ENCODE measurements around the gene APOC1. TPM values are rescaled to one million over a fixed set of nuclear protein-coding genes. Genes with fewer than 3 reads are reported as not detected.

The APOC1 gene
- total RNA-seq, 1 experiment from 2014 or later, result 250 TPM

DNA sequence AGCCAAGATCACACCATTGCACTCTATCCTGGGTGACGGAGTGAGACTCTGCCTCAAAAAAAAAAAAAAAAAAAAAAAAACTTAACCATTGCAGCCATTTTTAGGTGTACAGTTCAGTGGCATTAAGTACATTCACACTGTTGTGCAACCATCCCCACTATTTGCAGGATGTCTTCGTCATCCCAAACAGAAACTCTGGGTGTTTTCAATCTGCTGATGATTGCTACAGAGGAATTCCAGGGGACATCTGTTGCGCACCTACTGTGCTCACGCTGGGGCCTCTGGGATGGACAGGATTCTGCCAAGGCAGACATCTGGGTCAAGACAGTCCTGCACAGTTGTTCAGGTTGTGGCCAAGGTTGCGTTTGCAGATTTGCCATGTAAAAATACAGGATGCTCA is 25.3 kb downstream of the APOC1 start:
- no peaks in the 10 kb centered on the region for H3K9me3 ChIP-seq
- H3K9me3 Mint-ChIP-seq (ENCODE audit: unreplicated experiment), result no peaks in the 10 kb centered on the region
- H3K4me1 Mint-ChIP-seq (ENCODE audit: low read depth, unreplicated experiment), result peaks cover 8% of the 10 kb centered on the region
- intact Hi-C loops (cut with micrococcal nuclease; ENCODE audit: unreplicated experiment), result no loop called here
- no peak for DNase-seq
- no peaks in the 10 kb centered on the region for H3K27me3 ChIP-seq (replicated peaks; ENCODE audit: control insufficient read depth, insufficient read depth, low read length)
- H3K27ac Mint-ChIP-seq (ENCODE audit: unreplicated experiment), result no peak overlapping the region
- peaks cover 4% of the 10 kb centered on the region for H3K36me3 Mint-ChIP-seq (ENCODE audit: insufficient read depth, unreplicated experiment)
- no peaks in the 10 kb centered on the region for H3K36me3 ChIP-seq (ENCODE audit: control insufficient read depth, insufficient read depth, low read length)
- CTCF ChIA-PET, result no interaction called here
- POLR2A ChIA-PET, result interaction anchor here (0.7 kb wide), 1 partner anchor 532 kb away, joined by 10 read pairs; no protein-coding TSS in a partner anchor
- BruUV-seq (replicated peaks), result no TSS peak
- H3K4me1 ChIP-seq, result peaks cover 7% of the 10 kb centered on the region; the same call in 1 of the 2 replicates
- H3K4me3 ChIP-seq (ENCODE audit: low read depth, low read length), result no peak overlapping the region
- no peak for TF ChIP-seq CTCF (IDR thresholded peaks at IDR 0.05; ENCODE audit: insufficient read depth in 1 of 2, low read depth in 1 of 2, low read length in 1 of 2, severe bottlenecking in 1 of 2, unreplicated experiment in 1 of 2)
- H3K4me3 Mint-ChIP-seq (ENCODE audit: unreplicated experiment), result no peak overlapping the region
- H3K27me3 Mint-ChIP-seq (ENCODE audit: insufficient read depth, unreplicated experiment), result no peaks in the 10 kb centered on the region

DNA sequence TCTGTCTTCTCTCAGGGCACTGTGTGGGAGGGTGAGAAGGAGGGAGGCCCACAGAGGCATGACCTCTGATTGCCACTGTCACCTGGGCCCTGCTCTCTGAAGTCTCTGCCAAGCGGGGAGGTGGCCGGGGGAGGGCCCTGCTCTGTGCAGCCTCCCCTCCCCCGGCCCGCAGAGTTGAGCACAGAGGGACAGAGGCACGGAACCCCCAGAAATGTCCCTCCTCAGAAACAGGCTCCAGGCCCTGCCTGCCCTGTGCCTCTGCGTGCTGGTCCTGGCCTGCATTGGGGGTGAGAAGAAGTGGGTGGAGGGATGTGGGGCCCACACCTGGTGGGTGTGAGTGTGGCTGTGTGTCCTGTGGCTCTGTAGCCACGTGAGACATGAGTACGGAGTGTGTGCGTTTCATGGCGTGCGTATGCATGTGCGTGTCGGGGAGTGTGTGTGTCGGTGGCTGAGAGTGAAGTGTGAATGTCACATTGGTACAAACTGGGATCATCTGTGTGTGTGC is 27.7 kb downstream of the APOC1 start, which contains the start of gene APOC4:
TSS of gene APOC4 (plus strand) at position 171 of the 505 bp plus-strand sequence. CDS start at position 212, 41 bp downstream.
- POLR2A ChIA-PET, result no interaction called here

GRCh38 chr19:44943801-44944249 is 29.4 kb downstream of the APOC1 start:
- POLR2A ChIA-PET, result no interaction called here

More for the DNA sequence above, 27.7 kb downstream of the APOC1 start, which contains the start of gene APOC4:
- Histone ChIP-seq H3K4me3 (ENCODE audit: low read depth, low read length) (no peak within 1 kb of the TSS), H3K27me3 (replicated peaks; ENCODE audit: control insufficient read depth, insufficient read depth, low read length) (no peaks in the 10 kb centered on the region), H3K36me3 (ENCODE audit: control insufficient read depth, insufficient read depth, low read length) (no peaks in the 10 kb centered on the region), H3K4me1 (no peaks in the 10 kb centered on the region), H3K9me3 (no peaks in the 10 kb centered on the region)
- H3K27me3 Mint-ChIP-seq (ENCODE audit: insufficient read depth, unreplicated experiment), result no peaks in the 10 kb centered on the region
- H3K36me3 Mint-ChIP-seq (ENCODE audit: insufficient read depth, unreplicated experiment), result no peaks in the 10 kb centered on the region
- no peak for DNase-seq
- no peaks in the 10 kb centered on the region for H3K9me3 Mint-ChIP-seq (ENCODE audit: unreplicated experiment)
- CTCF ChIA-PET, result interaction anchor here (0.7 kb wide), 1 partner anchor 68 kb away, joined by 5 read pairs; no protein-coding TSS in a partner anchor
- no peaks in the 10 kb centered on the region for H3K4me1 Mint-ChIP-seq (ENCODE audit: low read depth, unreplicated experiment)
- H3K4me3 Mint-ChIP-seq (ENCODE audit: unreplicated experiment), result no peak within 1 kb of the TSS
- intact Hi-C loops (cut with micrococcal nuclease; ENCODE audit: unreplicated experiment), result no loop called here
- no peak for TF ChIP-seq CTCF (IDR thresholded peaks at IDR 0.05; ENCODE audit: insufficient read depth in 1 of 2, low read depth in 1 of 2, low read length in 1 of 2, severe bottlenecking in 1 of 2, unreplicated experiment in 1 of 2)
- no TSS peak for BruUV-seq (replicated peaks)
- no peak within 1 kb of the TSS for H3K27ac Mint-ChIP-seq (ENCODE audit: unreplicated experiment)

More at GRCh38 chr19:44943801-44944249, 29.4 kb downstream of the APOC1 start:
- Histone ChIP-seq H3K36me3 (ENCODE audit: control insufficient read depth, insufficient read depth, low read length) (no peaks in the 10 kb centered on the region), H3K4me3 (ENCODE audit: low read depth, low read length) (no peak overlapping the region), H3K4me1 (no peaks in the 10 kb centered on the region), H3K9me3 (no peaks in the 10 kb centered on the region), H3K27me3 (replicated peaks; ENCODE audit: control insufficient read depth, insufficient read depth, low read length) (no peaks in the 10 kb centered on the region)
- intact Hi-C loops (cut with micrococcal nuclease; ENCODE audit: unreplicated experiment), result no loop called here
- no peak for TF ChIP-seq CTCF (IDR thresholded peaks at IDR 0.05; ENCODE audit: insufficient read depth in 1 of 2, low read depth in 1 of 2, low read length in 1 of 2, severe bottlenecking in 1 of 2, unreplicated experiment in 1 of 2)
- H3K36me3 Mint-ChIP-seq (ENCODE audit: insufficient read depth, unreplicated experiment), result peaks cover 5% of the 10 kb centered on the region
- H3K27ac Mint-ChIP-seq (ENCODE audit: unreplicated experiment), result no peak overlapping the region
- CTCF ChIA-PET, result no interaction called here
- H3K9me3 Mint-ChIP-seq (ENCODE audit: unreplicated experiment), result no peaks in the 10 kb centered on the region
- no peak overlapping the region for H3K4me3 Mint-ChIP-seq (ENCODE audit: unreplicated experiment)
- H3K4me1 Mint-ChIP-seq (ENCODE audit: low read depth, unreplicated experiment), result no peaks in the 10 kb centered on the region
- DNase-seq, result no peak
- BruUV-seq (replicated peaks), result no TSS peak
- H3K27me3 Mint-ChIP-seq (ENCODE audit: insufficient read depth, unreplicated experiment), result no peaks in the 10 kb centered on the region

Data from Caco-2 (cell line).